CD14-positive monocyte (primary cell): Measurements from ENCODE around the gene MEPCE. TPM values are rescaled to one million over a fixed set of nuclear protein-coding genes. Genes with fewer than 3 reads are reported as not detected.

Experiments
- DNase-seq, 3 donors: peaks; one replicate each; pipeline ENCODE4 v3.0.0-alpha.2; 2011 to 2022
- H2AFZ ChIP-seq: 2 replicates; pipeline ENCODE4 v1.6.0; 2012; ENCODE audit warnings: mild to moderate bottlenecking, low read depth, low read length, inconsistent platforms; ENCODE audit not compliant: insufficient read depth, poor library complexity, severe bottlenecking
- H3K27ac ChIP-seq, 2 donors: 1 replicate in 1 of 2; 2 replicates in 1 of 2; pipeline ENCODE4 v1.5.1; 2012 to 2013; ENCODE audit warnings: low read length in 2 of 2, control low read depth in 1 of 2, inconsistent platforms in 1 of 2, low read depth in 1 of 2, mild to moderate bottlenecking in 1 of 2
- H3K27me3 ChIP-seq, 2 donors: one replicate each; pipeline versions ENCODE4 v1.6.0 to v1.6.1; 2011 to 2013; ENCODE audit warnings: low read length in 2 of 2; ENCODE audit not compliant: control insufficient read depth in 2 of 2, insufficient read depth in 2 of 2
- H3K36me3 ChIP-seq, 2 donors: replicated peaks in 1 of 2; 1 replicate in 1 of 2; 2 replicates in 1 of 2; pipeline versions ENCODE4 v1.5.1 to v1.6.1; 2012 to 2013; ENCODE audit warnings: low read length in 2 of 2, control low read depth in 1 of 2, inconsistent platforms in 1 of 2, mild to moderate bottlenecking in 1 of 2; ENCODE audit not compliant: insufficient read depth in 2 of 2, control insufficient read depth in 1 of 2
- H3K4me1 ChIP-seq, 2 donors: 1 replicate in 1 of 2; 2 replicates in 1 of 2; pipeline versions ENCODE4 v1.5.1 to v1.6.1; 2012 to 2013; ENCODE audit warnings: low read length in 2 of 2, control low read depth in 1 of 2, inconsistent platforms in 1 of 2, mild to moderate bottlenecking in 1 of 2, moderate library complexity in 1 of 2; ENCODE audit not compliant: insufficient read depth in 2 of 2, control insufficient read depth in 1 of 2
- H3K4me2 ChIP-seq: replicated peaks from 2 replicates; pipeline ENCODE3; 2012; ENCODE audit warnings: low read length, moderate library complexity, mild to moderate bottlenecking; ENCODE audit not compliant: poor library complexity, severe bottlenecking; ENCODE audit errors: extremely low read depth
- H3K4me3 ChIP-seq, 3 experiments: fragments of 200-600 bp in 1 of 3; sonication (generic) in 1 of 3; replicated peaks in 1 of 3; 1 replicate in 2 of 3; 2 replicates in 1 of 3; pipeline ENCODE4 v1.5.1; 2011 to 2013; ENCODE audit warnings: low read length in 3 of 3, mild to moderate bottlenecking in 3 of 3, control low read depth in 2 of 3, low read depth in 2 of 3, inconsistent platforms in 1 of 3, moderate library complexity in 1 of 3
- H3K79me2 ChIP-seq: 2 replicates; pipeline ENCODE4 v1.6.0; 2012; ENCODE audit warnings: mild to moderate bottlenecking, control low read depth, inconsistent platforms, low read length, moderate library complexity; ENCODE audit not compliant: insufficient read depth
- H3K9ac ChIP-seq: 2 replicates; pipeline ENCODE4 v1.6.0; 2017; ENCODE audit warnings: low read length, mild to moderate bottlenecking; ENCODE audit not compliant: insufficient read depth, poor library complexity, severe bottlenecking
- H3K9me3 ChIP-seq, 2 donors: replicated peaks in 1 of 2; 1 replicate in 1 of 2; 2 replicates in 1 of 2; pipeline versions ENCODE4 v1.5.1 to v1.6.1; 2012 to 2013; ENCODE audit warnings: low read length in 2 of 2, control low read depth in 1 of 2; ENCODE audit not compliant: control insufficient read depth in 1 of 2, insufficient read depth in 1 of 2
- H4K20me1 ChIP-seq: 2 replicates; pipeline ENCODE4 v1.6.0; 2012; ENCODE audit warnings: mild to moderate bottlenecking, low read length, control low read depth, moderate library complexity; ENCODE audit not compliant: insufficient read depth
- H3K27ac Mint-ChIP-seq, 7 donors: one replicate each; pipeline ENCODE4 v1.8.0; 2020; ENCODE audit warnings: mild to moderate bottlenecking in 7 of 7, mixed read lengths in 7 of 7, moderate library complexity in 6 of 7, inconsistent platforms in 2 of 7
- H3K27me3 Mint-ChIP-seq, 3 donors: one replicate each; pipeline ENCODE4 v1.8.0; 2021 to 2022; ENCODE audit warnings: low read depth in 3 of 3, mild to moderate bottlenecking in 3 of 3, mixed read lengths in 3 of 3, moderate library complexity in 3 of 3, inconsistent platforms in 1 of 3
- H3K36me3 Mint-ChIP-seq, 2 donors: one replicate each; pipeline ENCODE4 v1.8.0; 2020; ENCODE audit warnings: mixed read lengths in 2 of 2, inconsistent platforms in 1 of 2, mild to moderate bottlenecking in 1 of 2
- H3K4me1 Mint-ChIP-seq: one replicate; pipeline ENCODE4 v1.8.0; 2020; ENCODE audit warnings: mild to moderate bottlenecking, mixed read lengths
- H3K4me3 Mint-ChIP-seq, 2 donors: one replicate each; pipeline ENCODE4 v1.8.0; 2020; ENCODE audit warnings: mild to moderate bottlenecking in 2 of 2, mixed read lengths in 2 of 2, moderate library complexity in 1 of 2
- H3K9me3 Mint-ChIP-seq, 7 donors: one replicate each; pipeline ENCODE4 v1.8.0; 2020 to 2022; ENCODE audit warnings: mixed read lengths in 7 of 7, mild to moderate bottlenecking in 6 of 7, moderate library complexity in 6 of 7, inconsistent platforms in 2 of 7
- WGBS: methylation state at CpG from one replicate; pipeline ENCODE4 v1.1.5; 2013; ENCODE audit warnings: missing lambda C conversion rate; ENCODE audit not compliant: insufficient coverage; 5-methylcytosine and 5-hydroxymethylcytosine counted together
- intact Hi-C, 2 donors: fragments of 100-400 bp; cut with micrococcal nuclease; formaldehyde crosslinking; loops; one replicate each; pipeline versions ENCODE4 v1.15.0 to v1.15.1; 2023
- polyA plus RNA-seq, 3 donors: library from polyadenylated mRNA; depleted of rRNA in 1 of 3; unstranded in 2 of 3; stranded (reverse) in 1 of 3; fragments of 300-500 nt in 2 of 3; fragments of >200 nt in 1 of 3; fragmentation: Illumina TruSeq in 2 of 3; gene quantifications; 1 replicate in 2 of 3; 2 replicates in 1 of 3; pipeline ENCODE4 v1.2.3, GENCODE V29; 2012 to 2021
- TF ChIP-seq, protein P1 (sequence below): fragments of 200-600 bp; IDR thresholded peaks from one replicate; pipeline ENCODE4 v1.8.0; 2022; ENCODE audit warnings: antibody characterized with exemption, mild to moderate bottlenecking

Gene MEPCE
- polyA plus RNA-seq, 3 donors = 2.9 to 43.2 (median 3.3) TPM

DNA sequence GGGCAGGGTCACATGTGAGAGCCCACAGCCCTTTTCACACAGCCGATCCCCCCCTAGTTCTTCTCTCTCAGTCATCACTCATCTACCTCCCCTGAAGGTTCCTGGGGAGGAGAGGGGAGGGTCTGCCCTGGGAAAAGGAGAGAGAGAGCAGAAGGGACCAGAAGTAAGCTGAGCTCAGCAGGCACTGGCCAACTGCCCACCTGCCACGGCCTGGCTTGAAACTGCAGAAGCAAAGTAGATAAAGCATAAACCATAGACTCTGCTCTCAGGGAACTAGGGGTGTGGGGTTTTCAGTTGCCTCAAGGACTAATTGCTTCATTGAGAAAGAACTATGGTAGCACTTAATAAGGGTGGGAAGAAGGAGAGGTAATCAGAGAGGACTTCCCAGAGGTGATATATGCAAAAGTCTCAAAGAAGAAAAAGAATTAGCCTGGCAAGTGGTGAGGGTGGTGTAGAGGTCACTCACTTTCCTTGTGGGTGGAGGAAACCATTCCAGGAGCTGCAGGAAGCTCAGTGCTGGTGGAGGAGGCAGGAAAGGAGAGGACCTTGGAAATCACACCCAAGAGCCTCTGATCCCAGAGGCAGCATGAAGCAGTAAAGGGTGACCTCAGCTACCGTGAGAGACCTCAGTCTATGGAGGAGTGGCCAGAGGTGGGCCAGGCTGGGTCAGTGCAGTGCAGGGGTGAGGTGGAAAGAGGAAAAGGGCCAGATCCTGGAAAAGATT lies 39.2 kb upstream of the MEPCE start:
- H3K27me3 Mint-ChIP-seq = peaks cover 0 to 3% (median 1%) of the 10 kb centered on the region in 3 donors
- Histone ChIP-seq H2AFZ (no peak overlapping the region), H3K4me2 (no peak overlapping the region), H3K4me1 (peaks cover 44 to 65% of the 10 kb centered on the region in 2 donors), H3K27ac (peak overlapping the region in 1 of 2 donors; percentile 3), H3K9ac (no peak overlapping the region), H3K4me3 (no peak overlapping the region), H3K27me3 (no peaks in the 10 kb centered on the region), H3K79me2 (peaks cover 84% of the 10 kb centered on the region), H4K20me1 (peaks cover 78% of the 10 kb centered on the region), H3K36me3 (peaks cover 30 to 75% of the 10 kb centered on the region in 2 donors), H3K9me3 (peaks cover 0 to 3% of the 10 kb centered on the region in 2 donors)
- H3K36me3 Mint-ChIP-seq = peaks cover 45 to 70% of the 10 kb centered on the region in 2 donors
- 94% methylated on average over 2 of the region's 3 CpGs for WGBS
- H3K4me1 Mint-ChIP-seq = peaks cover 49% of the 10 kb centered on the region
- H3K4me3 Mint-ChIP-seq = no peak overlapping the region
- H3K27ac Mint-ChIP-seq = peak overlapping the region in 6 of 7 donors; percentile 27 to 81 (median 68)
- intact Hi-C loops = no loop called here
- TF ChIP-seq, protein P1, sequence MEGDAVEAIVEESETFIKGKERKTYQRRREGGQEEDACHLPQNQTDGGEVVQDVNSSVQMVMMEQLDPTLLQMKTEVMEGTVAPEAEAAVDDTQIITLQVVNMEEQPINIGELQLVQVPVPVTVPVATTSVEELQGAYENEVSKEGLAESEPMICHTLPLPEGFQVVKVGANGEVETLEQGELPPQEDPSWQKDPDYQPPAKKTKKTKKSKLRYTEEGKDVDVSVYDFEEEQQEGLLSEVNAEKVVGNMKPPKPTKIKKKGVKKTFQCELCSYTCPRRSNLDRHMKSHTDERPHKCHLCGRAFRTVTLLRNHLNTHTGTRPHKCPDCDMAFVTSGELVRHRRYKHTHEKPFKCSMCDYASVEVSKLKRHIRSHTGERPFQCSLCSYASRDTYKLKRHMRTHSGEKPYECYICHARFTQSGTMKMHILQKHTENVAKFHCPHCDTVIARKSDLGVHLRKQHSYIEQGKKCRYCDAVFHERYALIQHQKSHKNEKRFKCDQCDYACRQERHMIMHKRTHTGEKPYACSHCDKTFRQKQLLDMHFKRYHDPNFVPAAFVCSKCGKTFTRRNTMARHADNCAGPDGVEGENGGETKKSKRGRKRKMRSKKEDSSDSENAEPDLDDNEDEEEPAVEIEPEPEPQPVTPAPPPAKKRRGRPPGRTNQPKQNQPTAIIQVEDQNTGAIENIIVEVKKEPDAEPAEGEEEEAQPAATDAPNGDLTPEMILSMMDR = no peak
- H3K9me3 Mint-ChIP-seq = no peaks in the 10 kb centered on the region
- DNase-seq = no peak

DNA sequence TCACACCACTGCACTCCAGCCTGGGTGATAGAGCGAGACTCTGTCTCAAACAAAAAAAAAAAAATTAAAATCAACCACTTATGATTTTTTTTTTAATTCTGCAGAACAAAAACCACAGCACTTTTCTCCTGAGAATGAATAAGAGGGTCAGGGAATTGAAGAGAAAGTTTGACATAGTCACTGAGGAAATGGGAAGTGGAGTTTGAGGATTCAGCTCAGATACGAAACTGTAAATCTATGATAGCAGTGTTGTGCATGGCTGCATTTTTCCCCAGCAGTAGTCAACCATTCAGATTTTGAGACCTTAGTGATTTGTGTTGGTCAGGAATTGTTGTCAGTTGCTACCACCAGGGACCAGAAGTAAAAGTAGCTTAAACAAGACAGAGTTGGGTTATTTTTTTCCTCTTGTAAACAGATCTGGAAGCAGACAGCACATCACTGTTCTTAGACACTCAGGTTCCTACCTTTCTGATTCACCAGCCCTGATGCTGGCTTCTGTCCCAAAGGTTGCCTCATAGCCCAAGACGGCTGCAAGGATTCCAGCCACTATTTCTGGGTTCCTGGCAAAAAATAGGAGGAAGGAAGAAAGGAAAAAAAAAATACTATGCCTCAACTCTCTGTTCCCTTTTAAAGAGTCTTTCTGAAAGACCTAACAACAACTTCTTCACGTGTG lies 36.3 kb upstream of the MEPCE start:
- Mint-ChIP-seq H3K4me3 (no peak overlapping the region), H3K9me3 (no peaks in the 10 kb centered on the region), H3K27ac (peak overlapping the region; percentile 73 to 89 (median 82)), H3K27me3 (peaks cover 0 to 3% (median 3%) of the 10 kb centered on the region in 3 donors), H3K36me3 (peaks cover 50 to 65% of the 10 kb centered on the region in 2 donors), H3K4me1 (peaks cover 69% of the 10 kb centered on the region)
- Histone ChIP-seq H3K27me3 (no peaks in the 10 kb centered on the region), H3K36me3 (peaks cover 28 to 70% of the 10 kb centered on the region in 2 donors), H3K9ac (no peak overlapping the region), H2AFZ (no peak overlapping the region), H3K9me3 (peaks cover 0 to 3% of the 10 kb centered on the region in 2 donors), H3K4me3 (peak overlapping the region in 1 of 3 experiments; percentile 9), H3K79me2 (peaks cover 68% of the 10 kb centered on the region), H3K4me1 (peaks cover 55 to 73% of the 10 kb centered on the region in 2 donors), H3K27ac (peak overlapping the region; percentile 46 to 60), H3K4me2 (peak overlapping the region; percentile 29), H4K20me1 (peaks cover 63% of the 10 kb centered on the region)
- 0% methylated on average over 1 of the region's 4 CpGs for WGBS
- intact Hi-C loops = no loop called here
- peak in 1 of 3 donors; percentile 20 for DNase-seq
- TF ChIP-seq, protein P1 = no peak
